T-cell (primary cell): ENCODE measurements around the gene OSBPL10. TPM values are rescaled to one million over a fixed set of nuclear protein-coding genes. Genes with fewer than 3 reads are reported as not detected.

Source experiments
- ATAC-seq, 4 experiments: fragments of 200-7000 bp in 3 of 4; fragments of 150-1000 bp in 1 of 4; cut with Tn5 transposase; replicated peaks in 1 of 4; 1 replicate in 3 of 4; 2 replicates in 1 of 4; pipeline ENCODE4 v1.10.0; 2021; ENCODE audit warnings: moderate library complexity in 3 of 4, mild to moderate bottlenecking in 2 of 4, moderate number of reproducible peaks in 1 of 4
- CTCF ChIA-PET, 2 donors: fragments of 300-600 bp; sonication (Branson Sonifier 250); formaldehyde crosslinking; loops; one replicate each; lab custom pipeline; 2022; ENCODE audit warnings: antibody characterized with exemption in 2 of 2; lab: Charles Lee
- POLR2A ChIA-PET, 2 donors: fragments of 300-600 bp; sonication (Branson Sonifier 250); formaldehyde crosslinking; loops; one replicate each; lab custom pipeline; 2022; ENCODE audit warnings: antibody characterized with exemption in 2 of 2; lab: Charles Lee
- DNase-seq, 35 experiments: peaks; one replicate each; pipeline versions ENCODE4 v3.0.0 to v3.0.0-alpha.2; 2013 to 2023
- H3K27ac ChIP-seq: one replicate; pipeline ENCODE4 v1.5.1; 2013; ENCODE audit warnings: low read length
- H3K27me3 ChIP-seq, 2 experiments: replicated peaks in 1 of 2; 1 replicate in 1 of 2; 2 replicates in 1 of 2; pipeline versions ENCODE4 v1.6.1 to v1.7.0; 2013; ENCODE audit warnings: low read length in 1 of 2, mixed read lengths in 1 of 2; ENCODE audit not compliant: control insufficient read depth in 2 of 2, insufficient read depth in 2 of 2; ENCODE audit errors: extremely low read depth in 1 of 2
- H3K36me3 ChIP-seq, 2 donors: 1 replicate in 1 of 2; 2 replicates in 1 of 2; pipeline versions ENCODE4 v1.6.1 to v1.7.0; 2013; ENCODE audit warnings: low read length in 1 of 2; ENCODE audit not compliant: control insufficient read depth in 2 of 2, insufficient read depth in 1 of 2; ENCODE audit errors: extremely low read depth in 1 of 2
- H3K4me1 ChIP-seq, 2 experiments: 1 replicate in 1 of 2; 2 replicates in 1 of 2; pipeline versions ENCODE4 v1.6.1 to v1.7.0; 2013; ENCODE audit warnings: low read length in 2 of 2, mixed read lengths in 1 of 2; ENCODE audit not compliant: insufficient read depth in 2 of 2, control insufficient read depth in 1 of 2; ENCODE audit errors: extremely low read depth in 1 of 2
- H3K4me3 ChIP-seq, 2 donors: 1 replicate in 1 of 2; 2 replicates in 1 of 2; pipeline versions ENCODE4 v1.5.1 to v1.7.0; 2013; ENCODE audit warnings: mild to moderate bottlenecking in 2 of 2, low read length in 1 of 2, moderate library complexity in 1 of 2; ENCODE audit not compliant: control insufficient read depth in 1 of 2; ENCODE audit errors: extremely low read depth in 1 of 2
- H3K9me3 ChIP-seq: 2 replicates; pipeline ENCODE4 v1.7.0; 2013
- H3K27ac Mint-ChIP-seq, 2 donors: one replicate each; pipeline ENCODE4 v1.8.0; 2020 to 2021; ENCODE audit warnings: mild to moderate bottlenecking in 2 of 2, mixed read lengths in 2 of 2
- H3K27me3 Mint-ChIP-seq, 2 donors: one replicate each; pipeline ENCODE4 v1.8.0; 2021 to 2022; ENCODE audit warnings: mixed read lengths in 2 of 2
- H3K36me3 Mint-ChIP-seq: one replicate; pipeline ENCODE4 v1.8.0; 2021; ENCODE audit warnings: mixed read lengths
- H3K4me1 Mint-ChIP-seq, 3 donors: one replicate each; pipeline ENCODE4 v1.8.0; 2020 to 2022; ENCODE audit warnings: mixed read lengths in 3 of 3, mild to moderate bottlenecking in 1 of 3
- H3K4me3 Mint-ChIP-seq, 3 donors: one replicate each; pipeline ENCODE4 v1.8.0; 2020 to 2022; ENCODE audit warnings: mild to moderate bottlenecking in 3 of 3, mixed read lengths in 3 of 3, moderate library complexity in 3 of 3
- H3K9me3 Mint-ChIP-seq, 3 donors: one replicate each; pipeline ENCODE4 v1.8.0; 2020 to 2022; ENCODE audit warnings: mixed read lengths in 3 of 3
- WGBS: methylation state at CpG from one replicate; pipeline ENCODE4 v1.1.5; 2013; ENCODE audit warnings: missing lambda C conversion rate; ENCODE audit not compliant: insufficient coverage; 5-methylcytosine and 5-hydroxymethylcytosine counted together
- total RNA-seq, 35 experiments: library from RNA in 6 of 35; stranded (reverse) in 6 of 35; fragments of 120-200 nt in 1 of 35; gene quantifications; one replicate each; pipeline versions ENCODE4 v1.2.1 to v1.2.4 and lab custom pipeline; 2013 to 2026

The OSBPL10 gene
- total RNA-seq, 5 donors from 2014 or later (not counting 1 experiment from before 2014, with no cell fraction given), result 0.77 to 10.4 (median 2.1) TPM

GRCh38 chr3:32004113-32004765 is 23.2 kb upstream of the OSBPL10 start:
- H3K36me3 ChIP-seq, result no peaks in the 10 kb centered on the region
- Mint-ChIP-seq H3K36me3 (no peaks in the 10 kb centered on the region), H3K4me1 (peaks cover 0 to 1% (median 0%) of the 10 kb centered on the region in 3 donors), H3K9me3 (no peaks in the 10 kb centered on the region), H3K27ac (no peak overlapping the region), H3K27me3 (peaks cover 17 to 30% of the 10 kb centered on the region in 2 donors), H3K4me3 (no peak overlapping the region)
- CTCF ChIA-PET, result no interaction called here
- H3K4me3 ChIP-seq, result no peak overlapping the region
- POLR2A ChIA-PET, result no interaction called here
- H3K4me1 ChIP-seq, result peaks cover 0 to under 1% of the 10 kb centered on the region in 2 experiments
- ATAC-seq, result no peak
- no peak overlapping the region for H3K27ac ChIP-seq
- H3K9me3 ChIP-seq, result no peaks in the 10 kb centered on the region
- H3K27me3 ChIP-seq, result peaks cover 0 to 14% of the 10 kb centered on the region in 2 experiments
- DNase-seq, result no peak
- 93% methylated on average over 3 of the region's 5 CpGs for WGBS

- WGBS, result 100% methylated on average over 1 of the region's 3 CpGs
- H3K4me3 Mint-ChIP-seq, result no peak overlapping the region
- no peak for ATAC-seq
Observed at GRCh38 chr3:32003380-32003779, 22.3 kb upstream of the OSBPL10 start.

GRCh38 chr3:32002561-32003368 is 21.7 kb upstream of the OSBPL10 start:
- no peak for ATAC-seq
- WGBS, result 42% methylated on average over 3 of the region's 6 CpGs

More at GRCh38 chr3:32003380-32003779, 22.3 kb upstream of the OSBPL10 start:
- H3K4me1 Mint-ChIP-seq, result no peaks in the 10 kb centered on the region
- Histone ChIP-seq H3K36me3 (no peaks in the 10 kb centered on the region), H3K9me3 (no peaks in the 10 kb centered on the region), H3K27me3 (peaks cover 0 to 12% of the 10 kb centered on the region in 2 experiments), H3K4me3 (no peak overlapping the region), H3K4me1 (no peaks in the 10 kb centered on the region), H3K27ac (no peak overlapping the region)
- no peak overlapping the region for H3K27ac Mint-ChIP-seq
- H3K27me3 Mint-ChIP-seq, result peaks cover 17 to 37% of the 10 kb centered on the region in 2 donors
- POLR2A ChIA-PET, result no interaction called here
- CTCF ChIA-PET, result no interaction called here
- no peak for DNase-seq
- no peaks in the 10 kb centered on the region for H3K36me3 Mint-ChIP-seq
- no peaks in the 10 kb centered on the region for H3K9me3 Mint-ChIP-seq

GRCh38 chr3:32000877-32001276 is 19.8 kb upstream of the OSBPL10 start:
- WGBS, result 100% methylated on average over 1 of the region's 3 CpGs
- no peak overlapping the region for H3K4me3 ChIP-seq
- H3K4me1 ChIP-seq, result no peaks in the 10 kb centered on the region
- no peaks in the 10 kb centered on the region for H3K9me3 ChIP-seq
- Mint-ChIP-seq H3K27ac (no peak overlapping the region), H3K4me1 (no peaks in the 10 kb centered on the region), H3K9me3 (no peaks in the 10 kb centered on the region), H3K36me3 (no peaks in the 10 kb centered on the region), H3K27me3 (peaks cover 11 to 30% of the 10 kb centered on the region in 2 donors), H3K4me3 (no peak overlapping the region)
- ChIA-PET POLR2A (interaction anchor here in 1 of 2 donors (0.6 kb wide), 1 partner anchor 37 kb away, joined by 6 read pairs; no protein-coding TSS in a partner anchor), CTCF (interaction anchor here in 1 of 2 donors (1.1 kb wide), 1 partner anchor 16 kb away, joined by 3 read pairs; no protein-coding TSS in a partner anchor)
- peaks cover 0 to 14% of the 10 kb centered on the region in 2 experiments for H3K27me3 ChIP-seq
- ATAC-seq (no peak), DNase-seq (no peak)
- no peak overlapping the region for H3K27ac ChIP-seq
- H3K36me3 ChIP-seq, result no peaks in the 10 kb centered on the region

More at GRCh38 chr3:32002561-32003368, 21.7 kb upstream of the OSBPL10 start:
- H3K27ac ChIP-seq, result no peak overlapping the region
- Mint-ChIP-seq H3K27me3 (peaks cover 17 to 37% of the 10 kb centered on the region in 2 donors), H3K9me3 (no peaks in the 10 kb centered on the region), H3K27ac (no peak overlapping the region), H3K4me1 (no peaks in the 10 kb centered on the region), H3K4me3 (no peak overlapping the region), H3K36me3 (no peaks in the 10 kb centered on the region)
- H3K9me3 ChIP-seq, result no peaks in the 10 kb centered on the region
- POLR2A ChIA-PET, result no interaction called here
- DNase-seq, result no peak
- no peak overlapping the region for H3K4me3 ChIP-seq
- peaks cover 0 to 11% of the 10 kb centered on the region in 2 experiments for H3K27me3 ChIP-seq
- CTCF ChIA-PET, result no interaction called here
- no peaks in the 10 kb centered on the region for H3K4me1 ChIP-seq
- H3K36me3 ChIP-seq, result no peaks in the 10 kb centered on the region

- H3K4me3 Mint-ChIP-seq, result no peak overlapping the region
- Histone ChIP-seq H3K4me1 (no peaks in the 10 kb centered on the region), H3K4me3 (no peak overlapping the region), H3K9me3 (no peaks in the 10 kb centered on the region), H3K27ac (no peak overlapping the region), H3K36me3 (no peaks in the 10 kb centered on the region), H3K27me3 (peaks cover 0 to 9% of the 10 kb centered on the region in 2 experiments)
- ChIA-PET CTCF (interaction anchor here in 1 of 2 donors (1.1 kb wide), 1 partner anchor 17 kb away, joined by 3 read pairs; no protein-coding TSS in a partner anchor), POLR2A (no interaction called here)
- WGBS, result 78% methylated on average over 5 of the region's 7 CpGs
- no peak overlapping the region for H3K27ac Mint-ChIP-seq
- no peak for ATAC-seq
- no peaks in the 10 kb centered on the region for H3K36me3 Mint-ChIP-seq
- no peaks in the 10 kb centered on the region for H3K4me1 Mint-ChIP-seq
- DNase-seq, result no peak
- peaks cover 11 to 24% of the 10 kb centered on the region in 2 donors for H3K27me3 Mint-ChIP-seq
- H3K9me3 Mint-ChIP-seq, result peaks cover 0 to 1% (median under 1%) of the 10 kb centered on the region in 3 donors
Observed at GRCh38 chr3:31999907-32000439, 18.9 kb upstream of the OSBPL10 start.

- 100% methylated on average over 1 of the region's 6 CpGs for WGBS
- peaks cover 0 to 7% (median 5%) of the 10 kb centered on the region in 3 donors for H3K9me3 Mint-ChIP-seq
- no peak overlapping the region for H3K4me3 Mint-ChIP-seq
- Histone ChIP-seq H3K36me3 (no peaks in the 10 kb centered on the region), H3K9me3 (no peaks in the 10 kb centered on the region), H3K27ac (no peak overlapping the region), H3K4me3 (no peak overlapping the region), H3K27me3 (peaks cover 0 to 5% of the 10 kb centered on the region in 2 experiments), H3K4me1 (no peaks in the 10 kb centered on the region)
- ChIA-PET CTCF (no interaction called here), POLR2A (no interaction called here)
- H3K27me3 Mint-ChIP-seq, result peaks cover 4 to 15% of the 10 kb centered on the region in 2 donors
- no peak for ATAC-seq
- H3K4me1 Mint-ChIP-seq, result no peaks in the 10 kb centered on the region
- no peaks in the 10 kb centered on the region for H3K36me3 Mint-ChIP-seq
- no peak overlapping the region for H3K27ac Mint-ChIP-seq
- no peak for DNase-seq
Observed at GRCh38 chr3:31997500-31997899, 16.4 kb upstream of the OSBPL10 start.
